SK-N-SH (cell line): ENCODE measurements around the gene PARVG. TPM values are rescaled to one million over a fixed set of nuclear protein-coding genes. Genes with fewer than 3 reads are reported as not detected.

Experiments used
- CTCF ChIA-PET: fragments of 300-600, 350-600 bp; formaldehyde crosslinking; extraction: SDS; loops from one replicate; lab custom pipeline; 2021; lab: Yijun Ruan, JAX
- POLR2A ChIA-PET: fragments of 350-600 bp; sonication (Branson Sonifier 250); formaldehyde crosslinking; extraction: SDS; loops from one replicate; lab custom pipeline; 2020; ENCODE audit warnings: antibody characterized with exemption, inconsistent platforms; lab: Yijun Ruan, JAX
- DNase-seq: peaks from one replicate; pipeline ENCODE4 v3.0.0; 2012
- H2AFZ ChIP-seq: fragments of 200-600 bp; sonication (generic); 2 replicates; pipeline ENCODE4 v1.8.1; 2016; ENCODE audit warnings: antibody characterized with exemption, mild to moderate bottlenecking, low read depth
- H3F3A ChIP-seq: fragments of 200-600 bp; sonication (generic); replicated peaks from 2 replicates; pipeline ENCODE3; 2016; ENCODE audit warnings: antibody characterized with exemption, mild to moderate bottlenecking; ENCODE audit not compliant: insufficient read depth
- H3K27ac ChIP-seq, 2 experiments: fragments of 200-500 bp in 1 of 2; fragments of 200-600 bp in 1 of 2; sonication (Bioruptor generic) in 1 of 2; sonication (generic), shearing (Covaris generic) in 1 of 2; 2 replicates each; pipeline versions ENCODE4 v1.5.1 to v1.6.1; 2014 to 2016; ENCODE audit warnings: low read depth in 2 of 2, inconsistent platforms in 1 of 2, low read length in 1 of 2, mild to moderate bottlenecking in 1 of 2, mixed read lengths in 1 of 2
- H3K27me3 ChIP-seq: fragments of 200-600 bp; sonication (generic), shearing (Covaris generic); 2 replicates; pipeline ENCODE4 v1.6.1; 2016; ENCODE audit warnings: mixed run types; ENCODE audit not compliant: insufficient read depth
- H3K36me3 ChIP-seq, 2 experiments: fragments of 200-500 bp in 1 of 2; fragments of 200-600 bp in 1 of 2; sonication (Bioruptor generic) in 1 of 2; sonication (generic) in 1 of 2; replicated peaks in 1 of 2; 2 replicates each; pipeline versions ENCODE3 to v1.5.1; 2014 to 2016; ENCODE audit warnings: low read length in 1 of 2, mild to moderate bottlenecking in 1 of 2; ENCODE audit not compliant: insufficient read depth in 2 of 2, control insufficient read depth in 1 of 2
- H3K4me1 ChIP-seq, 2 experiments: fragments of 200-500 bp in 1 of 2; fragments of 200-600 bp in 1 of 2; sonication (Bioruptor generic) in 1 of 2; sonication (generic), shearing (Covaris generic) in 1 of 2; 2 replicates each; pipeline versions ENCODE4 v1.5.1 to v1.6.1; 2014 to 2016; ENCODE audit warnings: low read depth in 1 of 2, low read length in 1 of 2, mixed run types in 1 of 2; ENCODE audit not compliant: insufficient read depth in 2 of 2, control insufficient read depth in 1 of 2
- H3K4me2 ChIP-seq: fragments of 200-600 bp; sonication (generic), shearing (Covaris generic); 2 replicates; pipeline ENCODE4 v1.6.1; 2017; ENCODE audit warnings: mixed run types
- H3K4me3 ChIP-seq, 2 experiments: fragments of 200-500 bp in 1 of 2; fragments of 200-600 bp in 1 of 2; sonication (Bioruptor generic) in 1 of 2; sonication (generic), shearing (Covaris generic) in 1 of 2; 2 replicates each; pipeline versions ENCODE4 v1.5.1 to v1.8.1; 2014 to 2016; ENCODE audit warnings: low read depth in 2 of 2, inconsistent platforms in 1 of 2, low read length in 1 of 2, mild to moderate bottlenecking in 1 of 2, mixed read lengths in 1 of 2, moderate library complexity in 1 of 2
- H3K79me2 ChIP-seq: fragments of 200-600 bp; sonication (generic); 2 replicates; pipeline ENCODE4 v1.8.1; 2017; ENCODE audit warnings: mild to moderate bottlenecking; ENCODE audit not compliant: insufficient read depth
- H3K9ac ChIP-seq: fragments of 200-600 bp; sonication (generic); 2 replicates; pipeline ENCODE4 v1.6.1; 2017; ENCODE audit warnings: mixed run types
- H3K9me2 ChIP-seq: fragments of 200-600 bp; sonication (generic); 2 replicates; pipeline ENCODE4 v1.6.1; 2017; ENCODE audit warnings: mixed run types
- H3K9me3 ChIP-seq: fragments of 200-600 bp; sonication (generic); 2 replicates; pipeline ENCODE4 v1.6.1; 2017; ENCODE audit warnings: mixed run types, mild to moderate bottlenecking, moderate library complexity
- H4K20me1 ChIP-seq: fragments of 200-600 bp; sonication (generic); 2 replicates; pipeline ENCODE4 v1.6.1; 2017; ENCODE audit warnings: mild to moderate bottlenecking, mixed run types; ENCODE audit not compliant: insufficient read depth
- CHD2 ChIP-seq: fragments of 150-350 bp; IDR thresholded peaks from 2 replicates; pipeline ENCODE4 v1.6.1; 2018; ENCODE audit warnings: low read length; ENCODE audit not compliant: partially characterized antibody
- GABPA ChIP-seq: IDR thresholded peaks from 2 replicates; pipeline ENCODE4 v1.4.0; 2012; ENCODE audit warnings: low read depth, mild to moderate bottlenecking
- GATA2 ChIP-seq: sonication (generic); formaldehyde crosslinking; IDR thresholded peaks from 2 replicates; pipeline ENCODE4 v1.5.0; 2020; ENCODE audit warnings: mild to moderate bottlenecking, missing genetic modification reagents
- NRF1 ChIP-seq: IDR thresholded peaks from 2 replicates; pipeline ENCODE4 v1.6.1; 2012; ENCODE audit warnings: low read depth, mild to moderate bottlenecking, low read length
- RFX5 ChIP-seq: IDR thresholded peaks from 2 replicates; pipeline ENCODE4 v1.6.1; 2012; ENCODE audit warnings: mild to moderate bottlenecking, improper control_type of control experiment, low read length
- RXRA ChIP-seq: IDR thresholded peaks from 2 replicates; pipeline ENCODE4 v1.4.0; 2012; ENCODE audit warnings: low read depth, mild to moderate bottlenecking, borderline replicate concordance
- YY1 ChIP-seq: IDR thresholded peaks from 2 replicates; pipeline ENCODE4 v1.4.0; 2012; ENCODE audit warnings: low read depth, mild to moderate bottlenecking
- whole genome bisulfite sequencing: methylation state at CpG from one replicate; pipeline ENCODE4 v1.1.6; 2017; ENCODE audit warnings: low lambda C conversion rate; 5-methylcytosine and 5-hydroxymethylcytosine counted together
- polyA plus RNA-seq, 3 experiments: library from polyadenylated mRNA; depleted of rRNA; stranded (reverse); fragments of >200 nt; gene quantifications; 2 replicates each; pipeline ENCODE4 v1.2.3, GENCODE V29; 2012
- TF ChIP-seq, protein P1 (sequence below): IDR thresholded peaks from 2 replicates; pipeline ENCODE4 v1.6.1; 2012; ENCODE audit warnings: mild to moderate bottlenecking, low read depth, low read length, moderate library complexity
- TF ChIP-seq, protein P2 (sequence below): fragments of 150-350 bp; IDR thresholded peaks from 2 replicates; pipeline ENCODE4 v1.6.1; 2017; ENCODE audit warnings: antibody characterized with exemption, low read length, low read depth, borderline replicate concordance

Gene PARVG
- polyA plus RNA-seq, 1 of the 3 experiments (the other 2 are of a cell fraction) = 0.05 TPM

DNA sequence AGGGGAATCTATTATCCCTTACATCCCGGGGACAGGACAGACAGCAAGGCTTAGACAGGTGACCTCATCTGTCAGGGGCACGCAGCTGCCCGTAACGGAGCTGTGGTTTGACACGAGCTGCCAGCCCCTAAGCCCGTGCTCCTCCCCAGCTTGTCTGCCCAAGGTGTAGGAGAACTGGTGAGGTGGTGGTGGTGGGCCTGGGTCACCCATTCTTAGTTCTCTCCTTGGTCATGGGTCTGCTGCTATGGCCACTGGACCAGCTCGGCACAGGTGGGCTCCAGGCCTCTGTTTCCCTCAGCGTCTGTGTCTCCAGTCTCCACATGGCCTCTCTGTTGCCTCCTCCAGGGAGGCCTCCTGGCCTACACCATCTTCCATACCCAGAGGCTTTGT is 5.4 kb downstream of the PARVG start (continued):
- TF ChIP-seq, protein P1, sequence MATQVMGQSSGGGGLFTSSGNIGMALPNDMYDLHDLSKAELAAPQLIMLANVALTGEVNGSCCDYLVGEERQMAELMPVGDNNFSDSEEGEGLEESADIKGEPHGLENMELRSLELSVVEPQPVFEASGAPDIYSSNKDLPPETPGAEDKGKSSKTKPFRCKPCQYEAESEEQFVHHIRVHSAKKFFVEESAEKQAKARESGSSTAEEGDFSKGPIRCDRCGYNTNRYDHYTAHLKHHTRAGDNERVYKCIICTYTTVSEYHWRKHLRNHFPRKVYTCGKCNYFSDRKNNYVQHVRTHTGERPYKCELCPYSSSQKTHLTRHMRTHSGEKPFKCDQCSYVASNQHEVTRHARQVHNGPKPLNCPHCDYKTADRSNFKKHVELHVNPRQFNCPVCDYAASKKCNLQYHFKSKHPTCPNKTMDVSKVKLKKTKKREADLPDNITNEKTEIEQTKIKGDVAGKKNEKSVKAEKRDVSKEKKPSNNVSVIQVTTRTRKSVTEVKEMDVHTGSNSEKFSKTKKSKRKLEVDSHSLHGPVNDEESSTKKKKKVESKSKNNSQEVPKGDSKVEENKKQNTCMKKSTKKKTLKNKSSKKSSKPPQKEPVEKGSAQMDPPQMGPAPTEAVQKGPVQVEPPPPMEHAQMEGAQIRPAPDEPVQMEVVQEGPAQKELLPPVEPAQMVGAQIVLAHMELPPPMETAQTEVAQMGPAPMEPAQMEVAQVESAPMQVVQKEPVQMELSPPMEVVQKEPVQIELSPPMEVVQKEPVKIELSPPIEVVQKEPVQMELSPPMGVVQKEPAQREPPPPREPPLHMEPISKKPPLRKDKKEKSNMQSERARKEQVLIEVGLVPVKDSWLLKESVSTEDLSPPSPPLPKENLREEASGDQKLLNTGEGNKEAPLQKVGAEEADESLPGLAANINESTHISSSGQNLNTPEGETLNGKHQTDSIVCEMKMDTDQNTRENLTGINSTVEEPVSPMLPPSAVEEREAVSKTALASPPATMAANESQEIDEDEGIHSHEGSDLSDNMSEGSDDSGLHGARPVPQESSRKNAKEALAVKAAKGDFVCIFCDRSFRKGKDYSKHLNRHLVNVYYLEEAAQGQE = no peak
- TF ChIP-seq, protein P2, sequence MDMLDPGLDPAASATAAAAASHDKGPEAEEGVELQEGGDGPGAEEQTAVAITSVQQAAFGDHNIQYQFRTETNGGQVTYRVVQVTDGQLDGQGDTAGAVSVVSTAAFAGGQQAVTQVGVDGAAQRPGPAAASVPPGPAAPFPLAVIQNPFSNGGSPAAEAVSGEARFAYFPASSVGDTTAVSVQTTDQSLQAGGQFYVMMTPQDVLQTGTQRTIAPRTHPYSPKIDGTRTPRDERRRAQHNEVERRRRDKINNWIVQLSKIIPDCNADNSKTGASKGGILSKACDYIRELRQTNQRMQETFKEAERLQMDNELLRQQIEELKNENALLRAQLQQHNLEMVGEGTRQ = no peak
- no peak for TF ChIP-seq YY1
- no peak for TF ChIP-seq NRF1
- no peak for TF ChIP-seq RFX5

DNA sequence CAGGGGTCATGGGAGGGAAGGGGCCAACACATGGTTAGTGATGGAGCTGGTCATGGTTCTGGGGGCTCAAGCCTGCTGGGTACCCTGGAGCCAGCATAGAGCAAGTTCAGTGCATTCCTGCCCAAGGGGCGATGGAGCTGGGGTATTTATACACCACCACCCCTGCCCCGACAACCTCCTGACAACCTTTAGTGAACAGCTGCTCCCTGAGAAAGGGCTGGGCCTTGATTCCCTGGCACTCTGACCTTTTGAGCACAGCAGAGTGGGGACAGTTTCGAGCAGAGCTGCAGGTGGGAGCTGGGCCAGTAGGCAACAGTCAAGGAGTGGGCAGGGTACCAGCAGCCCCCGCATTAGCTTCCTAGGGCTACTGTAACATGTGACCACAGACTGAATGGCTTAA is 6.0 kb downstream of the PARVG start:
- Histone ChIP-seq H3K9me2 (no peaks in the 10 kb centered on the region), H3K27me3 (no peaks in the 10 kb centered on the region), H2AFZ (no peak overlapping the region), H3K4me1 (no peaks in the 10 kb centered on the region; a peak in 1 of 4 replicates), H3K9me3 (no peaks in the 10 kb centered on the region), H3K4me3 (no peak overlapping the region), H3F3A (no peaks in the 10 kb centered on the region), H3K4me2 (no peak overlapping the region), H3K9ac (no peak overlapping the region), H3K27ac (no peak overlapping the region), H3K36me3 (no peaks in the 10 kb centered on the region), H3K79me2 (no peaks in the 10 kb centered on the region), H4K20me1 (no peaks in the 10 kb centered on the region)
- POLR2A ChIA-PET = no interaction called here
- WGBS = no CpG with 5 or more reads among the region's 4 CpGs
- no peak for DNase-seq
- CTCF ChIA-PET = interaction anchor here (1.5 kb wide), 1 partner anchor 193 kb away, joined by 4 read pairs; no protein-coding TSS in a partner anchor
- no peak for TF ChIP-seq CHD2
- TF ChIP-seq GABPA = no peak
- TF ChIP-seq RXRA = no peak
- TF ChIP-seq, protein P1 = no peak
- TF ChIP-seq GATA2 (CRISPR knock-in tag) = no peak
- TF ChIP-seq, all 33 proteins: peak for 0
